AG04449 (cell line): ENCODE measurements around the gene DIPK1B.

ENCODE experiments used
- CTCF ChIA-PET: fragments of 350-600 bp; formaldehyde crosslinking; extraction: SDS; loops from one replicate; lab custom pipeline; 2021; ENCODE audit warnings: antibody characterized with exemption; lab: Yijun Ruan, JAX
- POLR2A ChIA-PET: fragments of 400-600, 350-600 bp; formaldehyde crosslinking; extraction: SDS; loops from one replicate; lab custom pipeline; 2020; ENCODE audit warnings: antibody characterized with exemption, inconsistent platforms; lab: Yijun Ruan, JAX
- DNase-seq: peaks from one replicate; pipeline ENCODE4 v3.0.0-alpha.2; 2010; ENCODE audit warnings: low read depth, low spot score
- H3K4me3 ChIP-seq: 2 replicates; pipeline ENCODE4 v1.5.1; 2011; ENCODE audit warnings: low read depth, mild to moderate bottlenecking, control low read depth, low read length
- CTCF ChIP-seq: IDR thresholded peaks from one replicate; pipeline ENCODE4 v1.5.1; 2011; ENCODE audit warnings: mild to moderate bottlenecking, moderate library complexity, low read length, control low read depth, inconsistent platforms; ENCODE audit not compliant: insufficient read depth; ENCODE audit errors: missing control alignments

The DIPK1B gene

DNA sequence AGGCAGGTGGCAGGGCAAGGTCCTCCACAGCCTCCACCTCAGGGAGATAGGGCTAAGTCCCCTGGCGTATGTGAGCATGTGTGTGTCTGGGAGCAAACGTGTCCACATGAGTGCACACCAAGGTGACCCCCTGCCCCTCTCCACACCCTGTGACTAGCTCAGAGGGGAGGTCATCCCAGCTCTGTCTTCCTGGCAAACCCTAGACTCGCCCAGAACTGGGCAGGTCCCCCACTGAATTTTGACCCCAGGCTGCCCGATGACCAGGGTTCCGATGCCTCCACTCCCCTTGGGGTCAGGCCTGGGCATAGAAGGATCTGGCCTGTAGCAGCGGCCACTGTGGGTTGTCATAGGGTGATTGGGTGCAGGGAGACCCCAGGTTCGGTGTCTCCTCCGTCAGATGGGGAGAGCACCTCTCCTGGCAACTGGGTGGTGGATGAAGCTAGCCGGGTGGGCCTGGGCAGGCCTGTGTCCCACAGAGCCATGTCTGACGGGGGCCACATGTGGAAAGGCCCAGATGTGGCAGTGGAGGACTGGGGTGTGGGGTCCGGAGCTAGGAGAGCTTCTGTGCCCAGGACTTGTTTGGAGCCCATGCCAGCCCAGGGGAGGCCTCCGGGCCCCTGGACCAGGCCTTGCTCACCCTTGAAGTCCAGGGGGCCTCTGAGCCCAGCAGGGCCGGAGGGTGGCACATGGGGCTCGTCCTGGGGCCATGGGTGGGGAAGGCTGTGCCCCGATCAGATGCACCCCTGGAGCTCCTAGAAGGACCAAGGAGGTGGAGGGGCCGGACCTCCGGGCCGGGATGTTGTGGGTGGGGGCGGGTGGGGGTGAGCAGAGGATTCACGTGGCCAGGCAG, 6.2 kb downstream of the DIPK1B start:
- no peak for TF ChIP-seq CTCF
- POLR2A ChIA-PET, result interaction anchor here (3.1 kb wide), 1 partner anchor 9 kb away, joined by 16 read pairs; no protein-coding TSS in a partner anchor
- CTCF ChIA-PET, result interaction anchor here (2.6 kb wide), 1 partner anchor 9 kb away, joined by 13 read pairs; no protein-coding TSS in a partner anchor
- DNase-seq, result no peak
- no peak overlapping the region for H3K4me3 ChIP-seq

DNA sequence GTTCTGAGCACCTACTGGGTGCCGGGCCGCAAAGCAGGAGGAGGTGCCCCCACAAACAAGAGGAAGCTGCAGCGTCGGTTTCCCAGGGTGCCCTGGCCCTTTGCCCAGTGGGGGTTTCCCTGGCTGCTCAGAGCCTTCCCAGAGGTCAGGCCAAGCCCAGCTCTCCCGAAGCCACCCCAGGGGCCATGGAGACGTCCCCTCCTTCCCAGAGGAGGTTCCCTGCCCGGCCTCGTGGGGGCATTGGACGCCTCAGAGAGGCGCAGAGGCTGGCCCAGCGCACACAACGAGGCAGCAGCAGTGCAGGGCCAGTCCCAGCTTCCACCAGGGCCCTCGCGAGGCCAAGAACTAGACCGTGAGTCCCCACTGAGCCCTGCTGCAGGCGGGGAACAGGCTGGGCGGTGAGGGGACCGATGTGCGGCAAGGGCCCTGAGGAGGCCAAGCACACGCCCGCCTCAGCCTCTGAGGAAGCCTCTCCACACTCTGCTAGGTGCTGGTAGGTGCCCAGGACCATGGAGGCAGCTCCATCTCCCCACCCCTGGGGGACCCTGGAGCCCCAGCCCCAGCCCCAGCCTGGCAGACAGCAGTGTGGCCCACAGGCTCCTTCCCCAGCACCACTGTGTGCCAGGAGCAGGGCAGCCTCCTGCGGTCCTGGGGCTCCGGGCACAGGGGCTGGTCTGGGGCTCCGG, 7.0 kb downstream of the DIPK1B start:
- H3K4me3 ChIP-seq, result no peak overlapping the region
- ChIA-PET CTCF (interaction anchor here (2.6 kb wide), 1 partner anchor 9 kb away, joined by 13 read pairs; no protein-coding TSS in a partner anchor), POLR2A (interaction anchor here (3.1 kb wide), 1 partner anchor 9 kb away, joined by 16 read pairs; no protein-coding TSS in a partner anchor)
- TF ChIP-seq CTCF, result no peak
- DNase-seq, result no peak

DNA sequence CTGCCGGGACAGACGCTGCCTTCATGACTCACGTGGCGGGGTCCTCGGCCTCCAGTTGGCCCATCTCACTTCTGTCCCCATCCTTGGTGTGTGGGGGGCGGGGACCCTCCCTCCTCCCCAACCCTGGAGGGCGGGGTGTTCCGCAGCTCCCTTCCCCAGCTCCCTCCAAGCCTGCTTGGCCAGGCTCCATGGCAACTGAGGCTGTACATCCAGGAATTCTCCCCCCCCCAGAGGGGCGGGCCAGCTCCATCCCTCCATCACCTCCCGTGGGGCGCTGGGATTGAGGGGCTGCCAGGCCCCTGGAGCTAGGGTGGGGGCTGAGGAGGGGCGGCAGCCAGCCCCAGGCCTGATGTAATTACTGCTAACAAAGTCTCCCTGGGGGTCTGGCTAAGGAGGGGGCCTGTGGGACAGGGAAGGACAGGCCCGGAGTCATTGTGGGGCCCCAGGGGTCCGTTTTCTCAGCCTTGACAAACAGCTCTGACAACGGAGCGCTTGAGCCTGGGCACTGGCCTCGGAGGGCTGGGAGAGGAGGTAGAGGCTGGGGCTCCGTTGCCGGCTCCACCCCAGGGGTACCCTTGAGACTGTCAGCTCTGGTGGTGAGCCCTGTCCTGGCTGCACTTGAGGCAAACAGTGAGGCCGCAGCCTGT, 8.0 kb downstream of the DIPK1B start:
- no peak for DNase-seq
- ChIA-PET CTCF (interaction anchor here (2.5 to 2.6 kb wide), 2 partner anchors 8 to 41 kb away, joined by 6 to 13 read pairs; no protein-coding TSS in a partner anchor), POLR2A (interaction anchor here (3.1 kb wide), 1 partner anchor 8 kb away, joined by 16 read pairs; no protein-coding TSS in a partner anchor)

GRCh38 chr9:136720898-136721338, 8.5 kb downstream of the DIPK1B start:
- ChIA-PET POLR2A (no interaction called here), CTCF (interaction anchor here (2.5 kb wide), 1 partner anchor 40 kb away, joined by 6 read pairs; no protein-coding TSS in a partner anchor)
- no peak overlapping the region for H3K4me3 ChIP-seq
- TF ChIP-seq CTCF, result no peak
- DNase-seq, result no peak

More for the DNA sequence above, 8.0 kb downstream of the DIPK1B start:
- TF ChIP-seq CTCF, result no peak
- no peak overlapping the region for H3K4me3 ChIP-seq

GRCh38 chr9:136721339-136722092, 9.1 kb downstream of the DIPK1B start:
- H3K4me3 ChIP-seq, result no peak overlapping the region
- no peak for TF ChIP-seq CTCF
- DNase-seq, result no peak
- ChIA-PET CTCF (interaction anchor here (2.5 kb wide), 1 partner anchor 40 kb away, joined by 6 read pairs; no protein-coding TSS in a partner anchor), POLR2A (interaction anchor here (2.4 kb wide), 1 partner anchor 8 kb away, joined by 6 read pairs; the partner anchor contains the start of gene DIPK1B)
